Measurements from ENCODE around the gene FOXJ1.

GRCh38 chr17:76189741-76190140, 48.7 kb upstream of the FOXJ1 start:
- TF ChIP-seq CTCF (IDR thresholded peaks at IDR 0.05; ENCODE audit: low read depth, low read length) (peak; percentile 17; the same call in 1 of the 2 replicates), EZH2phosphoT487 (IDR thresholded peaks at IDR 0.05; ENCODE audit: low read depth) (no peak)
